Endothelial cell (in vitro differentiated cells): ENCODE results near the gene MVK. TPM values are rescaled to one million over a fixed set of nuclear protein-coding genes. Genes with fewer than 3 reads are reported as not detected.

Source experiments
- DNase-seq: peaks from one replicate; pipeline ENCODE4 v3.0.0; 2021; ENCODE audit warnings: low spot score
- H3K27ac Mint-ChIP-seq: one replicate; pipeline ENCODE4 v1.8.0; 2021; ENCODE audit warnings: mixed read lengths, inconsistent platforms; ENCODE audit not compliant: unreplicated experiment
- H3K27me3 Mint-ChIP-seq: one replicate; pipeline ENCODE4 v1.8.0; 2021; ENCODE audit warnings: mild to moderate bottlenecking, moderate library complexity, mixed read lengths, inconsistent platforms; ENCODE audit not compliant: unreplicated experiment
- H3K36me3 Mint-ChIP-seq: one replicate; pipeline ENCODE4 v1.8.0; 2021; ENCODE audit warnings: mild to moderate bottlenecking, low read depth, mixed read lengths, inconsistent platforms; ENCODE audit not compliant: unreplicated experiment
- H3K4me1 Mint-ChIP-seq: one replicate; pipeline ENCODE4 v1.8.0; 2021; ENCODE audit warnings: mild to moderate bottlenecking, mixed read lengths, inconsistent platforms; ENCODE audit not compliant: unreplicated experiment
- H3K4me3 Mint-ChIP-seq: one replicate; pipeline ENCODE4 v1.8.0; 2021; ENCODE audit warnings: mild to moderate bottlenecking, mixed read lengths, inconsistent platforms; ENCODE audit not compliant: unreplicated experiment
- H3K9me3 Mint-ChIP-seq: one replicate; pipeline ENCODE4 v1.8.0; 2021; ENCODE audit warnings: mixed read lengths, inconsistent platforms; ENCODE audit not compliant: unreplicated experiment
- total RNA-seq: library from RNA; stranded (reverse); fragmentation: NEBNext Ultra II Directional; extraction: Animal tissue kit (Norgen Biotek cat#: 25700); gene quantifications from one replicate; pipeline ENCODE4 v1.2.1, GENCODE V29; 2021; ENCODE audit not compliant: unreplicated experiment
- TF ChIP-seq, protein P1 (sequence below): fragments of 200-600 bp; sonication (generic); IDR thresholded peaks from one replicate; pipeline ENCODE4 v1.5.0; 2021; ENCODE audit warnings: antibody characterized with exemption; ENCODE audit not compliant: unreplicated experiment

Gene MVK
- total RNA-seq, 1 donor from 2014 or later: 40.7 TPM

- peaks cover 4% of the 10 kb centered on the region for H3K4me1 Mint-ChIP-seq
- H3K27me3 Mint-ChIP-seq: peaks cover 8% of the 10 kb centered on the region
- peak overlapping the region; percentile 71 for H3K4me3 Mint-ChIP-seq
- no peak for DNase-seq
- no peaks in the 10 kb centered on the region for H3K9me3 Mint-ChIP-seq
- TF ChIP-seq, protein P1, sequence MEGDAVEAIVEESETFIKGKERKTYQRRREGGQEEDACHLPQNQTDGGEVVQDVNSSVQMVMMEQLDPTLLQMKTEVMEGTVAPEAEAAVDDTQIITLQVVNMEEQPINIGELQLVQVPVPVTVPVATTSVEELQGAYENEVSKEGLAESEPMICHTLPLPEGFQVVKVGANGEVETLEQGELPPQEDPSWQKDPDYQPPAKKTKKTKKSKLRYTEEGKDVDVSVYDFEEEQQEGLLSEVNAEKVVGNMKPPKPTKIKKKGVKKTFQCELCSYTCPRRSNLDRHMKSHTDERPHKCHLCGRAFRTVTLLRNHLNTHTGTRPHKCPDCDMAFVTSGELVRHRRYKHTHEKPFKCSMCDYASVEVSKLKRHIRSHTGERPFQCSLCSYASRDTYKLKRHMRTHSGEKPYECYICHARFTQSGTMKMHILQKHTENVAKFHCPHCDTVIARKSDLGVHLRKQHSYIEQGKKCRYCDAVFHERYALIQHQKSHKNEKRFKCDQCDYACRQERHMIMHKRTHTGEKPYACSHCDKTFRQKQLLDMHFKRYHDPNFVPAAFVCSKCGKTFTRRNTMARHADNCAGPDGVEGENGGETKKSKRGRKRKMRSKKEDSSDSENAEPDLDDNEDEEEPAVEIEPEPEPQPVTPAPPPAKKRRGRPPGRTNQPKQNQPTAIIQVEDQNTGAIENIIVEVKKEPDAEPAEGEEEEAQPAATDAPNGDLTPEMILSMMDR: no peak
- H3K27ac Mint-ChIP-seq: no peak overlapping the region
- H3K36me3 Mint-ChIP-seq: peaks cover 30% of the 10 kb centered on the region
Measured at GRCh38 chr12:109592195-109592904, 18.8 kb downstream of the MVK start.

DNA sequence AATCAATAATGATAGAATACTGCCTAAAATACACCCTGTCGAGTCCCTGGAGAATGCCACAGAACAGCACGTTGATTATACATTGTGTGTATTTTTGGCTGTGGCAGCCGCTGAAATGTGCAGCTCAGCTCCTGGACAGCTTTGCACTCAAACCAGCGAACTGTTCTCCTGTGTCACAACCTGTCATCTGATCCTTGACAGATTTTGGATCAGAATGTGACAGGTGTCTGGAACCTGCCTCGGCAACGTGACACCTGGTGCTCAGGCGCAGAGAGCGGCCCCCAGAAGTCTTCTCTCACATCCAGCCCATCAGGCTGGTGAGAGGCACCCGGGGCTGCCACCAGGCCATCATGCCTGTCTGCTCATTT lies 19.3 kb downstream of the MVK start:
- H3K27me3 Mint-ChIP-seq: peaks cover 8% of the 10 kb centered on the region
- TF ChIP-seq, protein P1: no peak
- H3K27ac Mint-ChIP-seq: no peak overlapping the region
- H3K9me3 Mint-ChIP-seq: no peaks in the 10 kb centered on the region
- peaks cover 28% of the 10 kb centered on the region for H3K36me3 Mint-ChIP-seq
- peaks cover 8% of the 10 kb centered on the region for H3K4me1 Mint-ChIP-seq
- DNase-seq: no peak
- no peak overlapping the region for H3K4me3 Mint-ChIP-seq

GRCh38 chr12:109594556-109595317 lies 21.1 kb downstream of the MVK start:
- Mint-ChIP-seq H3K9me3 (no peaks in the 10 kb centered on the region), H3K4me3 (no peak overlapping the region), H3K4me1 (peaks cover 12% of the 10 kb centered on the region), H3K27me3 (peaks cover 3% of the 10 kb centered on the region), H3K27ac (no peak overlapping the region), H3K36me3 (peaks cover 22% of the 10 kb centered on the region)
- TF ChIP-seq, protein P1: no peak
- no peak for DNase-seq

- TF ChIP-seq, protein P1: no peak
- H3K4me1 Mint-ChIP-seq: peaks cover 12% of the 10 kb centered on the region
- no peaks in the 10 kb centered on the region for H3K9me3 Mint-ChIP-seq
- no peak for DNase-seq
- H3K4me3 Mint-ChIP-seq: no peak overlapping the region
- peaks cover 3% of the 10 kb centered on the region for H3K27me3 Mint-ChIP-seq
- no peak overlapping the region for H3K27ac Mint-ChIP-seq
- peaks cover 18% of the 10 kb centered on the region for H3K36me3 Mint-ChIP-seq
Measured at GRCh38 chr12:109595321-109595902, 21.8 kb downstream of the MVK start.
